ENCODE data around the gene COL16A1. TPM values are rescaled to one million over a fixed set of nuclear protein-coding genes. Genes with fewer than 3 reads are reported as not detected.

The COL16A1 gene
- total RNA-seq, 1 experiment from 2014 or later: 0.50 TPM

DNA sequence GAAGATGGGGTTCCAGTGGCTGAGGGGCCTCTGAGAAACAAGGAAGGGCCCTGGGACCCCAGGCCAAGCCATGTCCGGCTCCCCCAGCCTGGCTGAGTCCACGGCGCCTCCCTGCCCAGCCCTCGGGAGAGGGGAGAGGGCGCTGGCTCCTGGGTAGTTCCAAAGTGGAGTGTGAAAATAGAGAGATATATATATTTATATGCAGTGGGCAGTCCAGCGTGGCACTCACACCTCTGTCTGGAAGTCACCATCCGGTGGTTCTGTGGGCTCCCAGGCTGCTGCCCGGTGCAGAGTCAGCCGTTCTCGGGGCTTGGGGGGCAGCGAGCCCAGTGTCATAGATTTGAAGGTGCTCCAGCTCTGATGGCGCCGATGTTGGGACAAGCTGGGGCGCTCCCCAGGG lies 23.4 kb upstream of the COL16A1 start:
- Histone ChIP-seq H3K9me3 (no peaks in the 10 kb centered on the region), H3K27me3 (replicated peaks; ENCODE audit: control insufficient read depth, insufficient read depth, low read length) (no peaks in the 10 kb centered on the region), H3K4me3 (ENCODE audit: low read depth, low read length) (no peak overlapping the region), H3K36me3 (ENCODE audit: control insufficient read depth, insufficient read depth, low read length) (no peaks in the 10 kb centered on the region), H3K4me1 (no peaks in the 10 kb centered on the region)
- Mint-ChIP-seq H3K27ac (ENCODE audit: unreplicated experiment) (no peak overlapping the region), H3K36me3 (ENCODE audit: insufficient read depth, unreplicated experiment) (no peaks in the 10 kb centered on the region), H3K4me3 (ENCODE audit: unreplicated experiment) (no peak overlapping the region), H3K27me3 (ENCODE audit: insufficient read depth, unreplicated experiment) (peaks cover 7% of the 10 kb centered on the region), H3K4me1 (ENCODE audit: low read depth, unreplicated experiment) (no peaks in the 10 kb centered on the region), H3K9me3 (ENCODE audit: unreplicated experiment) (no peaks in the 10 kb centered on the region)
- no TSS peak for BruUV-seq (replicated peaks)
- TF ChIP-seq CTCF (IDR thresholded peaks at IDR 0.05; ENCODE audit: insufficient read depth in 1 of 2, low read depth in 1 of 2, low read length in 1 of 2, severe bottlenecking in 1 of 2, unreplicated experiment in 1 of 2): no peak
- DNase-seq: no peak
- CTCF ChIA-PET: no interaction called here
- POLR2A ChIA-PET: no interaction called here
- intact Hi-C loops (cut with micrococcal nuclease; ENCODE audit: unreplicated experiment): no loop called here

DNA sequence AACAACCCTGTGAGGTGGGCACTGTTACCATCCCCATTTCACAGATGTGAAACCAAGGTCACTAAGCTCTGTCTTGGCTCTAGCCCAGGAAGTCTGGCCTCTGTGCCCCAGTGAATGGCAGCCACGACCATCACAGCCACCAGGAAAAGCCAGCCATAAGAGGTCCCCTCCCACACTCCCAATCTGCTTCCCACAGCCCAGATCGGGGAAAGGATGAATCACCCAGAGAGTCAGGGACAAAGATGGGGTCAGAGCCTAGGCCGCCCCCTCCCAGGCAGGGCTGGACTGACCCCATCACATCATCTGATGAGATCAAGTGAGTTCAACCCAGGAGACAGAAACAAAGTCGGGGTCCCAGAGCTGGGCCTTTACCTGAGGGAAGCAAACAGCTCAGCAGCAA lies 22.9 kb upstream of the COL16A1 start:
- intact Hi-C loops (cut with micrococcal nuclease; ENCODE audit: unreplicated experiment): no loop called here
- H3K9me3 ChIP-seq: no peaks in the 10 kb centered on the region
- no TSS peak for BruUV-seq (replicated peaks)
- POLR2A ChIA-PET: no interaction called here
- H3K27me3 ChIP-seq (replicated peaks; ENCODE audit: control insufficient read depth, insufficient read depth, low read length): no peaks in the 10 kb centered on the region
- Mint-ChIP-seq H3K4me1 (ENCODE audit: low read depth, unreplicated experiment) (no peaks in the 10 kb centered on the region), H3K4me3 (ENCODE audit: unreplicated experiment) (no peak overlapping the region), H3K27ac (ENCODE audit: unreplicated experiment) (no peak overlapping the region), H3K9me3 (ENCODE audit: unreplicated experiment) (no peaks in the 10 kb centered on the region), H3K27me3 (ENCODE audit: insufficient read depth, unreplicated experiment) (peaks cover 10% of the 10 kb centered on the region), H3K36me3 (ENCODE audit: insufficient read depth, unreplicated experiment) (no peaks in the 10 kb centered on the region)
- H3K4me3 ChIP-seq (ENCODE audit: low read depth, low read length): no peak overlapping the region
- CTCF ChIA-PET: no interaction called here
- H3K36me3 ChIP-seq (ENCODE audit: control insufficient read depth, insufficient read depth, low read length): no peaks in the 10 kb centered on the region
- H3K4me1 ChIP-seq: no peaks in the 10 kb centered on the region
- no peak for DNase-seq
- no peak for TF ChIP-seq CTCF (IDR thresholded peaks at IDR 0.05; ENCODE audit: insufficient read depth in 1 of 2, low read depth in 1 of 2, low read length in 1 of 2, severe bottlenecking in 1 of 2, unreplicated experiment in 1 of 2)

DNA sequence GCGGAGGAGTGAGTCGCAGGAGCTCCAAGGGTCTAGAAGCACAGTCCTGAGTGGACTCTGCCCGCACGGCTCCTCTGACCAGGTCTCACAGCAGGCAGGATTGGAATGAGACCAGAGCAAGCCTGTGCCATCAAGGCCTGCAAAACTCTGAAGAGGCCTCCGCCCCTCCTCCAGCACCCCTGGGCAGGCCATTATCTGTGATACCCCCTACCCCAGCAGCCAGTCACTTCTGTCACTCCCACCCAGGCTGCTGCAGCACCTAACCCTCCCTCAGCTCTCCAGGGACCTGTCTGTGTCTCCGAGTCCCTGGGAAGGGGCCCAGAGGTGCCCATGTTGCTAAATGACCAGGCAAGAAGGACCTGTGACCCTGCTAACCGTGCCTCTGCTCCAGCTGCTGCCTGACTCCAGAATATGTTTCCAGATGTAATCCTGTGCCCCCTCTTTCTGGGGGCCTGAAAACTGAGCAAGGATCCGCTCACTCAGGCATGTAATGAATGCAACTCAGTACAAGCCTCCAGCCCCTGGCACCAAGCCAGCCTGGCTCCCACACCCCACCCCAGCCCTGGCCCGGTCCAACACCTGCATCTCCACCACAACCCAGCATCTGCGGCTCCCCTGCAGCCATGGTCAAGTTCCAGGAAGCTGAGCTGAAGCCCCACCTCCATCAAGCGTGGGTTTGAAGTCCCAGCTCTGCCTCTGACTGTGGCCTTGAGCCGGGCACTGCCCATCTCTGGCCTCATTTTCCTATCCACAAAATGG lies 22.1 kb upstream of the COL16A1 start:
- H3K9me3 Mint-ChIP-seq (ENCODE audit: unreplicated experiment): no peaks in the 10 kb centered on the region
- H3K4me1 Mint-ChIP-seq (ENCODE audit: low read depth, unreplicated experiment): no peaks in the 10 kb centered on the region
- no peaks in the 10 kb centered on the region for H3K4me1 ChIP-seq
- no peaks in the 10 kb centered on the region for H3K36me3 Mint-ChIP-seq (ENCODE audit: insufficient read depth, unreplicated experiment)
- TF ChIP-seq CTCF (IDR thresholded peaks at IDR 0.05; ENCODE audit: insufficient read depth in 1 of 2, low read depth in 1 of 2, low read length in 1 of 2, severe bottlenecking in 1 of 2, unreplicated experiment in 1 of 2): no peak
- no peak overlapping the region for H3K4me3 Mint-ChIP-seq (ENCODE audit: unreplicated experiment)
- intact Hi-C loops (cut with micrococcal nuclease; ENCODE audit: unreplicated experiment): no loop called here
- no TSS peak for BruUV-seq (replicated peaks)
- CTCF ChIA-PET: interaction anchor here (0.7 kb wide), 1 partner anchor 12 kb away, joined by 3 read pairs; no protein-coding TSS in a partner anchor
- DNase-seq: no peak
- no peak overlapping the region for H3K27ac Mint-ChIP-seq (ENCODE audit: unreplicated experiment)
- H3K36me3 ChIP-seq (ENCODE audit: control insufficient read depth, insufficient read depth, low read length): no peaks in the 10 kb centered on the region
- POLR2A ChIA-PET: no interaction called here
- no peak overlapping the region for H3K4me3 ChIP-seq (ENCODE audit: low read depth, low read length)
- H3K27me3 ChIP-seq (replicated peaks; ENCODE audit: control insufficient read depth, insufficient read depth, low read length): no peaks in the 10 kb centered on the region
- peaks cover 12% of the 10 kb centered on the region for H3K27me3 Mint-ChIP-seq (ENCODE audit: insufficient read depth, unreplicated experiment)
- H3K9me3 ChIP-seq: no peaks in the 10 kb centered on the region

Measured in Caco-2 (cell line).